ENCODE results near the gene IARS1.

Gene IARS1

GRCh38 chr9:92295827-92296258 lies 2.3 kb upstream of the IARS1 start:
- no peak for DNase-seq (ENCODE audit: low spot score)

DNA sequence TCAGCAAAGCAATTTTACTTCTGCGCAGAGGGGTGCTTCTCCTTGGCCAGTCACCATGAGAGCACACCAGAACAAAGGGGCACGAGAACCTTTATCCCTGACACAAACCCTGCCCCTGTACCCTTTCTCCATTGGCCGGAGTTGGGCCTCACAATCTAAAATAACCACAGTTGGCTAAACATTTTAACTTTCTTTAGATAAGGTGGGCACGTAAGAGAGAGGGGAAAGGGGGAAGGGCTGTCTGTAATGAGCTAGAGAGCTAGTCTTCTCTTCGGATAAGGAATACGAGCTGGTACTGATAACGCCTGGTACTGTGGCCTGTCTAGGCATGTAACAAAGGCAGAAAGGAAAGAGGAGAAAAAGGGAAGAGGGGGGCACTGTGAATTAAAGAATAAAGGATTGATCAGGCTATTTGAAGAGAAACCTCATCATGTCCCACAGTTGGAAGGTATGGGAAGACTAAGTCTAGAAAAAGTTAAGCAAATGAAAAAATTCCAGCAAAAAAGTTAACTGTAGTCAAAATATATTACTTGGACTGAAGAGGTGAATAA lies 1.8 kb upstream of the IARS1 start:
- TF ChIP-seq, protein P1, sequence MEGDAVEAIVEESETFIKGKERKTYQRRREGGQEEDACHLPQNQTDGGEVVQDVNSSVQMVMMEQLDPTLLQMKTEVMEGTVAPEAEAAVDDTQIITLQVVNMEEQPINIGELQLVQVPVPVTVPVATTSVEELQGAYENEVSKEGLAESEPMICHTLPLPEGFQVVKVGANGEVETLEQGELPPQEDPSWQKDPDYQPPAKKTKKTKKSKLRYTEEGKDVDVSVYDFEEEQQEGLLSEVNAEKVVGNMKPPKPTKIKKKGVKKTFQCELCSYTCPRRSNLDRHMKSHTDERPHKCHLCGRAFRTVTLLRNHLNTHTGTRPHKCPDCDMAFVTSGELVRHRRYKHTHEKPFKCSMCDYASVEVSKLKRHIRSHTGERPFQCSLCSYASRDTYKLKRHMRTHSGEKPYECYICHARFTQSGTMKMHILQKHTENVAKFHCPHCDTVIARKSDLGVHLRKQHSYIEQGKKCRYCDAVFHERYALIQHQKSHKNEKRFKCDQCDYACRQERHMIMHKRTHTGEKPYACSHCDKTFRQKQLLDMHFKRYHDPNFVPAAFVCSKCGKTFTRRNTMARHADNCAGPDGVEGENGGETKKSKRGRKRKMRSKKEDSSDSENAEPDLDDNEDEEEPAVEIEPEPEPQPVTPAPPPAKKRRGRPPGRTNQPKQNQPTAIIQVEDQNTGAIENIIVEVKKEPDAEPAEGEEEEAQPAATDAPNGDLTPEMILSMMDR (IDR thresholded peaks at IDR 0.05; ENCODE audit: extremely low read depth, missing control alignments): no peak
- DNase-seq (ENCODE audit: low spot score): no peak

More at GRCh38 chr9:92295827-92296258, 2.3 kb upstream of the IARS1 start:
- TF ChIP-seq, protein P1 (IDR thresholded peaks at IDR 0.05; ENCODE audit: extremely low read depth, missing control alignments): no peak

- no peak for DNase-seq (ENCODE audit: low spot score)
- TF ChIP-seq, protein P1 (IDR thresholded peaks at IDR 0.05; ENCODE audit: extremely low read depth, missing control alignments): no peak
These were observed 790 bp upstream of the IARS1 start for GRCh38 chr9:92294297-92294676.

- TF ChIP-seq, protein P1 (IDR thresholded peaks at IDR 0.05; ENCODE audit: extremely low read depth, missing control alignments): no peak
- no peak for DNase-seq (ENCODE audit: low spot score)
These were observed 482 bp downstream of the IARS1 start for GRCh38 chr9:92293075-92293354.

GRCh38 chr9:92292338-92293074 lies 991 bp downstream of the IARS1 start:
- TF ChIP-seq, protein P1 (IDR thresholded peaks at IDR 0.05; ENCODE audit: extremely low read depth, missing control alignments): no peak
- DNase-seq (ENCODE audit: low spot score): no peak

GRCh38 chr9:92291577-92291976 lies 1.9 kb downstream of the IARS1 start:
- TF ChIP-seq, protein P1 (IDR thresholded peaks at IDR 0.05; ENCODE audit: extremely low read depth, missing control alignments): no peak

DNA sequence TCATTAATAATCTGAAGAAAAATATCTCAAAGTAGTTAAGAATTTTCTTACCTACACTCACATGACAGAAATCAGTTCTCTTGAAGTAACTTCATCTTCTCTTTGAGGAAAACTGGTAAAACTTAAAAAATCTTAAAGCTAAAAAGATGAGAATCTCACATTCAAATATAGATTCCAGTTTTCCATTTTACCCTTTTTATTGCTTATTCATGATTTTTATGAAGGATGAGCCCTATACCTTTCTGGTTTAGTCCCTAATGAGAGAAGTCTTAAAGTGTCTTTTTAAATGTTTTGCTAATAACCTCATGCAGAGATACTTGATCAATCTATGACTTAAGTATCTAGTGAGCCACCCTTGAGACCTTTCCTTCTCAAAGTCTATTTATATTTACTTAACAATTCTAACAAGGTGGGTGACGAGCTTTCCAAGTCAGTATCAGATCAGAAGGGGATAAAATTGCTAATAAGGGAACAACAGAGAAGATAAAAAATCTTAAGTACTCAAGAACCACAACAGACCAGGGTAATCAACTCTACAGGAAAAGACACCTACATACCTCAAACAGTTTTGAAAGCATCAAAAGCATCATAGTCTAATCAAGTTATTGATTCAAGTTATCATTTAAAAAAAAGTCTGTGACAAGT lies 2.6 kb downstream of the IARS1 start:
- TF ChIP-seq, protein P1 (IDR thresholded peaks at IDR 0.05; ENCODE audit: extremely low read depth, missing control alignments): no peak
- DNase-seq (ENCODE audit: low spot score): no peak

More at GRCh38 chr9:92291577-92291976, 1.9 kb downstream of the IARS1 start:
- DNase-seq (ENCODE audit: low spot score): no peak

All from GM20000 (cell line).